Mesenteric fat pad (tissue), 1 donor: ENCODE measurements around the gene CTNS. TPM values are rescaled to one million over a fixed set of nuclear protein-coding genes. Genes with fewer than 3 reads are reported as not detected.
"Not testable (repeated sequence)": the region's sequence is repeated elsewhere in the genome, so short reads cannot be mapped to it uniquely, and the experiment has no call there.

ENCODE experiments used
- DNase-seq: peaks from one replicate; pipeline ENCODE4 v3.0.0-alpha.2; 2020; ENCODE audit warnings: low spot score
- total RNA-seq: library from RNA; stranded (reverse); fragmentation: NEBNext Ultra II Directional; extraction: Animal tissue kit (Norgen Biotek cat#: 25700); gene quantifications from one replicate; pipeline ENCODE4 v1.2.1, GENCODE V29; 2021
- donor health status: DM: yes; HTN: yes; CAD: no.

CTNS gene
- total RNA-seq, 1 donor from 2014 or later: 21.6 TPM

- DNase-seq: no peak
Observed at GRCh38 chr17:3681565-3681964, 45.0 kb downstream of the CTNS start.

GRCh38 chr17:3682033-3682432, 45.5 kb downstream of the CTNS start:
- DNase-seq: no peak

- DNase-seq: no peak
Observed at GRCh38 chr17:3683054-3683511, 46.5 kb downstream of the CTNS start.

- no peak for DNase-seq
Observed at GRCh38 chr17:3685174-3685573, 48.6 kb downstream of the CTNS start.

- DNase-seq: no peak
Observed at GRCh38 chr17:3688027-3688553, 51.5 kb downstream of the CTNS start.

- DNase-seq: no peak
Observed at GRCh38 chr17:3688852-3689261, 52.3 kb downstream of the CTNS start.

GRCh38 chr17:3689262-3690093, 52.9 kb downstream of the CTNS start:
- no peak for DNase-seq

GRCh38 chr17:3690094-3690715, 53.6 kb downstream of the CTNS start:
- no peak for DNase-seq

GRCh38 chr17:3691617-3692067, 55.1 kb downstream of the CTNS start:
- DNase-seq: no peak

- no peak for DNase-seq
Observed at GRCh38 chr17:3692346-3692745, 55.8 kb downstream of the CTNS start.

GRCh38 chr17:3693141-3693540, 56.6 kb downstream of the CTNS start:
- DNase-seq: no peak

GRCh38 chr17:3693829-3694231, 57.3 kb downstream of the CTNS start:
- DNase-seq: no peak

- DNase-seq: no peak
Observed at GRCh38 chr17:3695129-3695722, 58.7 kb downstream of the CTNS start.

- no peak for DNase-seq
Observed at GRCh38 chr17:3695723-3696411, 59.3 kb downstream of the CTNS start, which contains the start of gene P2RX5. TSS of gene P2RX5 (minus strand) at chr17:3696155. CDS start at chr17:3696005, 150 bp downstream.

GRCh38 chr17:3697103-3697476, 60.5 kb downstream of the CTNS start:
- DNase-seq: no peak

- no peak for DNase-seq
Observed at GRCh38 chr17:3698139-3698538, 61.6 kb downstream of the CTNS start.

GRCh38 chr17:3699951-3700350, 63.4 kb downstream of the CTNS start:
- no peak for DNase-seq

GRCh38 chr17:3702041-3702539, 65.5 kb downstream of the CTNS start:
- not testable (repeated sequence) for DNase-seq

- no peak for DNase-seq
Observed at GRCh38 chr17:3704931-3705717, 68.6 kb downstream of the CTNS start.

- not testable (repeated sequence) for DNase-seq
Observed at GRCh38 chr17:3705718-3705984, 69.1 kb downstream of the CTNS start.
